WTC11 (cell line): ENCODE data around the gene LRRC2. TPM values are rescaled to one million over a fixed set of nuclear protein-coding genes. Genes with fewer than 3 reads are reported as not detected.

ENCODE experiments used
- ATAC-seq: fragments of 200-7000 bp; cut with Tn5 transposase; 2 replicates; pipeline ENCODE4 v1.10.0; 2021; ENCODE audit warnings: mild to moderate bottlenecking, moderate library complexity
- CTCF ChIA-PET: fragments of 300-600 bp; sonication (Branson Sonifier 250); formaldehyde crosslinking; loops from one replicate; lab custom pipeline; 2021; ENCODE audit warnings: antibody characterized with exemption; lab: Charles Lee
- POLR2A ChIA-PET: fragments of 350-600 bp; sonication (Branson Sonifier 250); formaldehyde crosslinking; loops from one replicate; lab custom pipeline; 2021; ENCODE audit warnings: antibody characterized with exemption; lab: Charles Lee
- DNase-seq: peaks from one replicate; pipeline ENCODE4 v3.0.0; 2021; ENCODE audit warnings: low spot score
- H3K27ac Mint-ChIP-seq: 2 replicates; pipeline ENCODE4 v1.8.0; 2021; ENCODE audit warnings: mixed read lengths
- H3K27me3 Mint-ChIP-seq: 2 replicates; pipeline ENCODE4 v1.8.0; 2021; ENCODE audit warnings: low read depth, mild to moderate bottlenecking, moderate library complexity, mixed read lengths
- H3K36me3 Mint-ChIP-seq: 2 replicates; pipeline ENCODE4 v1.8.0; 2021; ENCODE audit warnings: mixed read lengths
- H3K4me1 Mint-ChIP-seq: 2 replicates; pipeline ENCODE4 v1.8.0; 2022; ENCODE audit warnings: mixed read lengths
- H3K4me3 Mint-ChIP-seq: 2 replicates; pipeline ENCODE4 v1.8.0; 2021; ENCODE audit warnings: mild to moderate bottlenecking, moderate library complexity, mixed read lengths
- H3K9me3 Mint-ChIP-seq: 2 replicates; pipeline ENCODE4 v1.8.0; 2021; ENCODE audit warnings: mixed read lengths
- EMX1 ChIP-seq: fragments of 250-450 bp; sonication (Bioruptor Pico); IDR thresholded peaks from 2 replicates; pipeline ENCODE4 v1.8.0; 2021; ENCODE audit warnings: mild to moderate bottlenecking
- FOXP4 ChIP-seq: sonication (generic); formaldehyde crosslinking; IDR thresholded peaks from 2 replicates; pipeline ENCODE4 v1.8.0; 2022; ENCODE audit warnings: mild to moderate bottlenecking, missing genetic modification reagents
- HMGXB4 ChIP-seq: sonication (generic); formaldehyde crosslinking; IDR thresholded peaks from 2 replicates; pipeline ENCODE4 v1.8.1; 2023; ENCODE audit warnings: mild to moderate bottlenecking, moderate library complexity, missing genetic modification reagents
- IRF1 ChIP-seq: sonication (generic); formaldehyde crosslinking; IDR thresholded peaks from 2 replicates; pipeline ENCODE4 v1.8.0; 2023; ENCODE audit warnings: missing genetic modification reagents
- JUN ChIP-seq: sonication (generic); formaldehyde crosslinking; IDR thresholded peaks from 2 replicates; pipeline ENCODE4 v1.8.0; 2023; ENCODE audit warnings: mild to moderate bottlenecking, missing genetic modification reagents
- MXD4 ChIP-seq: fragments of 250-450 bp; sonication (Bioruptor Pico); IDR thresholded peaks from 2 replicates; pipeline ENCODE4 v1.8.0; 2021; ENCODE audit warnings: mild to moderate bottlenecking, moderate library complexity, borderline replicate concordance
- NFYB ChIP-seq: sonication (generic); formaldehyde crosslinking; conservative IDR thresholded peaks from 2 replicates; pipeline ENCODE4 v1.8.0; 2022; ENCODE audit warnings: low read depth, missing genetic modification reagents
- NR3C1 ChIP-seq: sonication (generic); formaldehyde crosslinking; conservative IDR thresholded peaks from 2 replicates; pipeline ENCODE4 v1.8.1; 2023; ENCODE audit warnings: low read depth, mild to moderate bottlenecking, missing genetic modification reagents
- RORB ChIP-seq: fragments of 250-450 bp; sonication (Bioruptor Pico); IDR thresholded peaks from 2 replicates; pipeline ENCODE4 v1.9.0; 2021; ENCODE audit warnings: mild to moderate bottlenecking
- TEAD1 ChIP-seq: sonication (generic); formaldehyde crosslinking; IDR thresholded peaks from 2 replicates; pipeline ENCODE4 v1.8.0; 2022; ENCODE audit warnings: mild to moderate bottlenecking, missing genetic modification reagents
- TEAD4 ChIP-seq: sonication (generic); formaldehyde crosslinking; IDR thresholded peaks from 2 replicates; pipeline ENCODE4 v1.8.0; 2022; ENCODE audit warnings: mild to moderate bottlenecking, missing genetic modification reagents
- USF2 ChIP-seq: sonication (generic); formaldehyde crosslinking; IDR thresholded peaks from 2 replicates; pipeline ENCODE4 v1.8.1; 2023; ENCODE audit warnings: mild to moderate bottlenecking, missing genetic modification reagents, moderate library complexity
- ZNF317 ChIP-seq: sonication (generic); formaldehyde crosslinking; IDR thresholded peaks from 2 replicates; pipeline ENCODE4 v1.8.1; 2023; ENCODE audit warnings: low read depth, mild to moderate bottlenecking, moderate library complexity, missing genetic modification reagents, borderline replicate concordance
- ZNF416 ChIP-seq: fragments of 250-450 bp; sonication (Bioruptor Pico); IDR thresholded peaks from 2 replicates; pipeline ENCODE4 v1.9.0; 2021; ENCODE audit warnings: mild to moderate bottlenecking, inconsistent platforms
- ZNF425 ChIP-seq: fragments of 250-450 bp; sonication (Bioruptor Pico); conservative IDR thresholded peaks from 2 replicates; pipeline ENCODE4 v1.9.0; 2021; ENCODE audit warnings: mild to moderate bottlenecking
- total RNA-seq: library from RNA; stranded (reverse); gene quantifications from 3 replicates; pipeline ENCODE4 v1.2.3, GENCODE V29; 2021
- TF ChIP-seq, protein P1 (sequence below): sonication (generic); formaldehyde crosslinking; conservative IDR thresholded peaks from 2 replicates; pipeline ENCODE4 v1.8.1; 2022; ENCODE audit warnings: mild to moderate bottlenecking, missing genetic modification reagents
- TF ChIP-seq, protein P2 (sequence below): sonication (generic); formaldehyde crosslinking; IDR thresholded peaks from 2 replicates; pipeline ENCODE4 v1.8.1; 2022; ENCODE audit warnings: mild to moderate bottlenecking, missing genetic modification reagents, moderate library complexity, borderline replicate concordance
- TF ChIP-seq, protein P3 (sequence below): sonication (generic); formaldehyde crosslinking; IDR thresholded peaks from 2 replicates; pipeline ENCODE4 v1.8.1; 2022; ENCODE audit warnings: missing genetic modification reagents, borderline replicate concordance

The LRRC2 gene
- total RNA-seq, 1 experiment from 2014 or later, result 4.9 TPM

DNA sequence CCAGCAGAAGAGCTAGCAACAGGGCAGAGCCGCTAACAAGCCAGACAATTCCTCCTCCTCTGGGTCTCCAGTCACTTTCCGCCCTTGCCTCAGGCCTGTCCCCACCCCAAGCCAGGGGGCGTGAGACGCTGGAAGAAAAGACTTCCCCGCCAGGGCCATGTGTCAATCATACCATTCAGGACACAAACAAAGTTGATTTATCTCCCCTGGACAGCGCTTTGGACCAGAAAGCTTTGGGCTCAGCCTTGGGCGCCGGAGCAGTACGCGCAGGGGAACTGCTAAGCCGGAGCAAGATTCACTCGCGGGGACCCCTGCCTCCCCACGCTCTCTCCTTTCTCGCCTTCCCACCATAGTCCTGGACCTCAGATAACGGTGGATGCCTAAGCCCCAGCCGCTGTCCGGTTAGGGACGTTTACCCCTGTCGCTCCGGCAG lies 479 bp downstream of the LRRC2 start:
- CTCF ChIA-PET, result interaction anchor here (0.9 to 5.1 kb wide), 5 partner anchors 8 to 77 kb away, joined by 4 to 26 read pairs (median 4); no protein-coding TSS in a partner anchor
- peaks cover 34% of the 10 kb centered on the region for H3K36me3 Mint-ChIP-seq
- DNase-seq, result peak; percentile 64
- POLR2A ChIA-PET, result interaction anchor here (1.7 kb wide), 2 partner anchors 9 to 11 kb away, joined by 4 to 7 read pairs; a partner anchor contains a TSS
- peaks cover 26% of the 10 kb centered on the region for H3K9me3 Mint-ChIP-seq
- no peaks in the 10 kb centered on the region; the same call in none of the 2 replicates for H3K27me3 Mint-ChIP-seq
- TF ChIP-seq USF2, result no peak
- no peak for TF ChIP-seq EMX1 (CRISPR knock-in tag)
- TF ChIP-seq, protein P1, sequence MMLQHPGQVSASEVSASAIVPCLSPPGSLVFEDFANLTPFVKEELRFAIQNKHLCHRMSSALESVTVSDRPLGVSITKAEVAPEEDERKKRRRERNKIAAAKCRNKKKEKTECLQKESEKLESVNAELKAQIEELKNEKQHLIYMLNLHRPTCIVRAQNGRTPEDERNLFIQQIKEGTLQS, result no peak
- no peak for TF ChIP-seq FOXP4
- no peak for TF ChIP-seq TEAD4
- TF ChIP-seq, protein P2, sequence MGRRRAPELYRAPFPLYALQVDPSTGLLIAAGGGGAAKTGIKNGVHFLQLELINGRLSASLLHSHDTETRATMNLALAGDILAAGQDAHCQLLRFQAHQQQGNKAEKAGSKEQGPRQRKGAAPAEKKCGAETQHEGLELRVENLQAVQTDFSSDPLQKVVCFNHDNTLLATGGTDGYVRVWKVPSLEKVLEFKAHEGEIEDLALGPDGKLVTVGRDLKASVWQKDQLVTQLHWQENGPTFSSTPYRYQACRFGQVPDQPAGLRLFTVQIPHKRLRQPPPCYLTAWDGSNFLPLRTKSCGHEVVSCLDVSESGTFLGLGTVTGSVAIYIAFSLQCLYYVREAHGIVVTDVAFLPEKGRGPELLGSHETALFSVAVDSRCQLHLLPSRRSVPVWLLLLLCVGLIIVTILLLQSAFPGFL (CRISPR knock-in tag), result no peak
- no peak for TF ChIP-seq NR3C1 (CRISPR knock-in tag)
- no peak for TF ChIP-seq ZNF317 (CRISPR knock-in tag)
- TF ChIP-seq NFYB, result no peak
- TF ChIP-seq RORB (CRISPR knock-in tag), result no peak
- no peak for TF ChIP-seq HMGXB4 (CRISPR knock-in tag)
- no peak for TF ChIP-seq IRF1 (CRISPR knock-in tag)
- TF ChIP-seq, all 79 proteins: peak for 0
- peak; percentile 67 for ATAC-seq
- peaks cover 60% of the 10 kb centered on the region for H3K4me1 Mint-ChIP-seq
- peak overlapping the region; percentile 81; the same call in 1 of the 2 replicates for H3K27ac Mint-ChIP-seq
- H3K4me3 Mint-ChIP-seq, result peak overlapping the region; percentile 66

GRCh38 chr3:46565077-46565476 lies 1.0 kb downstream of the LRRC2 start:
- peak overlapping the region; percentile 66 for H3K4me3 Mint-ChIP-seq
- H3K27me3 Mint-ChIP-seq, result no peaks in the 10 kb centered on the region; the same call in none of the 2 replicates
- peaks cover 29% of the 10 kb centered on the region for H3K36me3 Mint-ChIP-seq
- no peak for TF ChIP-seq ZNF416 (CRISPR knock-in tag)
- no peak for TF ChIP-seq ZNF425 (CRISPR knock-in tag)
- TF ChIP-seq EMX1 (CRISPR knock-in tag), result no peak
- TF ChIP-seq TEAD1 (CRISPR knock-in tag), result no peak
- TF ChIP-seq USF2, result no peak
- no peak for TF ChIP-seq JUN (CRISPR knock-in tag)
- no peak for TF ChIP-seq HMGXB4 (CRISPR knock-in tag)
- TF ChIP-seq, protein P3, sequence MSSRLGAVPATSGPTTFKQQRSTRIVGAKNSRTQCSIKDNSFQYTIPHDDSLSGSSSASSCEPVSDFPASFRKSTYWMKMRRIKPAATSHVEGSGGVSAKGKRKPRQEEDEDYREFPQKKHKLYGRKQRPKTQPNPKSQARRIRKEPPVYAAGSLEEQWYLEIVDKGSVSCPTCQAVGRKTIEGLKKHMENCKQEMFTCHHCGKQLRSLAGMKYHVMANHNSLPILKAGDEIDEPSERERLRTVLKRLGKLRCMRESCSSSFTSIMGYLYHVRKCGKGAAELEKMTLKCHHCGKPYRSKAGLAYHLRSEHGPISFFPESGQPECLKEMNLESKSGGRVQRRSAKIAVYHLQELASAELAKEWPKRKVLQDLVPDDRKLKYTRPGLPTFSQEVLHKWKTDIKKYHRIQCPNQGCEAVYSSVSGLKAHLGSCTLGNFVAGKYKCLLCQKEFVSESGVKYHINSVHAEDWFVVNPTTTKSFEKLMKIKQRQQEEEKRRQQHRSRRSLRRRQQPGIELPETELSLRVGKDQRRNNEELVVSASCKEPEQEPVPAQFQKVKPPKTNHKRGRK (CRISPR knock-in tag), result no peak
- TF ChIP-seq MXD4 (CRISPR knock-in tag), result no peak
- H3K9me3 Mint-ChIP-seq, result peaks cover 21% of the 10 kb centered on the region
- ChIA-PET CTCF (interaction anchor here (0.6 to 5.1 kb wide), 7 partner anchors 9 to 344 kb away, joined by 3 to 26 read pairs (median 4); no protein-coding TSS in a partner anchor), POLR2A (interaction anchor here (1.7 kb wide), 2 partner anchors 9 to 12 kb away, joined by 4 to 7 read pairs; a partner anchor contains a TSS)
- ATAC-seq (no peak), DNase-seq (no peak)
- peaks cover 65% of the 10 kb centered on the region for H3K4me1 Mint-ChIP-seq
- H3K27ac Mint-ChIP-seq, result no peak overlapping the region; the same call in 1 of the 2 replicates
